Colon (tissue), 2 donors: ENCODE measurements around the gene DPEP2.
"Not testable (repeated sequence)": the region's sequence is repeated elsewhere in the genome, so short reads cannot be mapped to it uniquely, and the experiment has no call there.

Experiments
- FAIRE-seq: peaks from 2 replicates; lab custom pipeline; 2012; peaks lifted over from hg19 to GRCh38; lab: Jason Lieb, UNC
- donor health status: control.
- donor health status: control.

The DPEP2 gene

DNA sequence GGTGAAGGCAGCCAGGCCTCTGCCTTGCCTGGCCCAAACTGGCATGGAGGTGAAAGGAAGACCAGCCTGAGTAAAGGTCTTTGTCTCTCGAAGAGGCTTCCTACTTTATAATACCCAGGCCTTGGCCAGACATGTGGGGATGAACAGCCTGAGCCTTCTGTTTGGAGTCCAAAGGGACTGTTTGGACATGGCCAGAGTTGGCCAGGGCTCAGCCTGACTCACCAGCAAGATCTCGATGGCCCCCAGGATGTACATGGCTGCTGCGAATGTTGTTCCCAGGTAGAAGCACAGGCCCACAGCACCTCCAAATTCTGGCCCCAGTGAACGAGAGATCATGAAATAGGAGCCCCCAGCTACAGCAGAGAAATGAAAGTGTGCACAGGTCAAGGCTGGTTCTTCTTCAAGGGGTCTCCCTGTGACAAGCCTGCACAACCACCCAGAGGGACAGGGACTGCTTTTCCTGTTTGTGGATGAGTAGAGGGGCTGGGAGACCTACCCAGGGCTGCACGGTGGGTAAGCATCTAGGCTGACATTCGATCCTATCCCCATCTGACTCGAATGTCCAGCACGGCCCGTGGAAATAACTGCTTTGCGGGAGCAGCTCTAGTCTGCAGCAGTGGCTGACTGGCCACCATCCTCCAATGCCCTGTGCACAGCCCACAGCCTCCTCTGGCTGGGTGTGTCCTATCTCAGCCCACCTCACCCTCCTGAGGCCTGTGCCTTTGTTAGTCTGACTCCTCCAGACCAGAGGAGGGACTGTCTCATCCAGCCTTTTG is 44.7 kb downstream of the DPEP2 start:
- FAIRE-seq = no peak

DNA sequence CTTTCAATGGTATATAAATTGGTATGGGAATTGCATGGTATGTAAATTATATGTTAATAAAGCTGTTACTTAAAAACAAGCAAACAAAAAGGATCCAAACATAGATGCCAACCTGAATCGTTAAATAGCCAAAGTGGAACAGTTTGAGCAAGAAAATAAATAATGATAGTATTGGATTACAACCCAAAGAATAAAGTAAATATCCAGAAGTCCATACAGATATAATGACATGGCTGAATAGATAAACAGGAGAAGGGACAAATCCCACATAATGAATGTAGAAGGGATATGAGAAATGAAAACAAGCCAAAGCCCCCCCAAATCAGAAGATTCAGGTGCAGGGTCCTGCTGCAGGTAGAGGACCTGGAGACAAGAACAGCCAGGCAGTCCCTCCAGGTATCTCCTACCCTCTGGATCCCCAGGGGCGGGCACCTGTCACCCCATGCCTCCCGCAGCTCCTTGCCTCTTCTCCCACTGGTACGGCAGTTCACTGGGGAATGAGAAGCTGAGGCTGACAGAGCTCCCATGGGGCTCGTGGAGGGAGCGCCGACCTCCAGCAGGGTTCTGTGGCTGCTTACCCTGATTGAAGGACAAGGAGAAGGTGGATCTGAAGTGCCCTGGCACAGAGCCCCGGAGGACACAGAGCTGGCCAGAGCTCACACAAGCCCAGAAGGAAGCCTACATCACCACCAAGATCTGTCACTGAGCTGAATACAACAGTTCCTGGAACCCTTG is 45.5 kb downstream of the DPEP2 start:
- FAIRE-seq = no peak

DNA sequence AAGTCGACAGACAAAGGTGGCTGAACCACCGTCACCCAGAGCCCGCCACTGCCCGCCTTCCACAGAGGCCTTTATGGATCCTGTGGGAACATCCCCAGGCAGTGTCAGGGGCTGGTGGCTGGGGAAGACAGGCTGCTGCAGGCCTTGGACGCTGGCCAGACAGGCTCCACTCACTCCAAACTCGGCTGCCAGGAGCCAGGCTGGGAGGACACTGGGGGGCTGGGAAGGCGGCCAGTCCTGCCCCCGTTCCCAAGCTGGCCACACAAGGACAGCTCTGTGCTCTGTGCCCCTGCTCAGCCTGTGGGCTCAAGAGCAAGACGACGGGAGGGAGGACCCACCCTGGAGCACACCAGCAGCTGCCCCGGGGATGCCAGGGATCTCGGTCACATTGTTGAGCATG is 47.8 kb downstream of the DPEP2 start:
- FAIRE-seq = no peak

DNA sequence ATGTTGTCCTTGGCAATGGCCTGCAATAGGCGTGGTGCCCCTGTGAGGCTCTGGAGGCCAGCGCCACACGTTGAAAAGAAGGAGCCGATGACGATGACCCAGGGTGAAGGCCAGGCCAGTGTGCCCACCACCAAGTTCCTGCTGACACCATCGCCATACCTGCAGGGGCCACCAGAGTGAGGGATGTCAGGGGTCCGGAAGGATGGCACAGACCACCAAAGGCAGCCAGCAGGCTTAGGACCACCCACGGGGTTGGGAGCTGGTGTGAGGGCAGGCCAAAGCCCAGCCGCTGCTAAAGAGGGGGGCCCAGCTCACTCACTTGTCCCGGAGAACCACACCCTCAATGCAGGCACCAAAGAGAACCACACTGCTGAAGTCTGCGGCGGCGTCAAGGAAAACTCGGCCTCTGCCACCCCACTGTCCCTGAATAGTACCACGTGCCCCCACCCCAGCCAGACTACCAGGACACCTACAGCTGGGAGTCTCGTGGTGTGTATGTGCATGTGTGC is 48.9 kb downstream of the DPEP2 start:
- FAIRE-seq = no peak

DNA sequence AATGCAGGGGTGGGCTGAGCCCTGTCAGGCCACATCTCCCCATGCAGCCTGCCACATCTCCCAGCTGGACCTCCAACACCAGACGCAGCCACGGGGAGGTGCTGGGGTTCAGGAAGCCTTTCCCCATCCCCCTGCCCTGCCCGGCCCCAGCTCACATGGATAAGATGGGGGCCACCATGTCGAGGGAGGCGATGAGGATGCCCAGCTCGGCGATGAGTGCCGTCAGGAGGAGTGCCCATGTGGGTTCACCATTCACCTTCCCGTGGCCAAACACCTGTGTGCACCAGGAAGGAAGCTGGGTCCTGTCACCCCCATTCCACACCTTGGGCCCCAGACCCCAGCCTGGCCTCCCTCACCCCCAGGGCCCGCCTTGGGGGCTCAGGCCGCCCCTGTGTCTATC is 49.6 kb downstream of the DPEP2 start:
- FAIRE-seq = no peak

DNA sequence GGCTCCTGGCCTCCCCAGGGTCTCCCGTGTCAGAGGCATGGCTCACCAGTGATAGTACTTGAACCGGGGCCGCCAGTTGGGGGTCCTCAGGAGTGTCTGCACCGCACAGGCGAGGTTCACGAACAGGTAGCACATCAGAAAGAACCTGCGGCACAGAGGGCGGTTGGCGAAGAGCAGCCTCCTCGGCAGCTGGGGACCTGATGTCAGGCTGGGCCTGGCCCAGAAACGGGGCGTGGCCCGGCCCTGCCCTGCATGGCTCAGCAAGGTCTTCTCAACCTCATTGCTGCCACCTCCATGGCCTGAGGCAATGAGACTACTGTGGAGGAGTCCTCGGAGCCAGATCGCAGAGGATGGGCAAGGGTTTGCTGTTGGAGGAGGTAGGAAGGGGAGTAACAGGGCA is 51.3 kb downstream of the DPEP2 start:
- no peak for FAIRE-seq

DNA sequence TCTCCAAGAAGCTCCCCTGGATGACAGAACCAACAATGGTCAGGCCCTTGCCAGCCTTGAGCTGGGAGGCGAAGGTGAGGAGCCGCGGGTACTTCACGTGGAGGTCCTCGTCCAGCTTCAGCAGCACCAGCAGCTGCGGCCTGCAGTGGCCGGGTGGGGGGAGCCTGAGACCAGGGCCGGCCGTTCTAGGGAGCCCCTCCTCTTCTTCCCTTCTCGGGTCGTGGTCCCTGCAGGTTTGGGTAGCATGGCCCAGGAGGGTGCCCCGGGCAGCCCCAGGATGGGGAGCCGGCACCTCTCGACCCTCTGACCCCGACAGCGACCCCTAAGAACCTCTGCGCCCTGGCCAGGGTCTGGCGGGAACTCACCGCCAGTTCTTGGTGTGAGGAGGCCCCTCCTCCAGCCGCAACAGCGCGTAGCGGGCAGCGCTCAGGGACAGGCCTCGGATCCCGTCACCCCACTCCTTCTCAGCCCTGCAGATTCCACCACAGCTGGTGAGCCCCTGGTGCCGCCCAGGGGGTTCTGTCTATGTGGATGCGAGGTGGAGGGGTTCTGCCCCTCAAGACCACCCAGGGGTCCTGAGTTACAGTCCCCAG is 52.2 kb downstream of the DPEP2 start:
- FAIRE-seq = no peak

DNA sequence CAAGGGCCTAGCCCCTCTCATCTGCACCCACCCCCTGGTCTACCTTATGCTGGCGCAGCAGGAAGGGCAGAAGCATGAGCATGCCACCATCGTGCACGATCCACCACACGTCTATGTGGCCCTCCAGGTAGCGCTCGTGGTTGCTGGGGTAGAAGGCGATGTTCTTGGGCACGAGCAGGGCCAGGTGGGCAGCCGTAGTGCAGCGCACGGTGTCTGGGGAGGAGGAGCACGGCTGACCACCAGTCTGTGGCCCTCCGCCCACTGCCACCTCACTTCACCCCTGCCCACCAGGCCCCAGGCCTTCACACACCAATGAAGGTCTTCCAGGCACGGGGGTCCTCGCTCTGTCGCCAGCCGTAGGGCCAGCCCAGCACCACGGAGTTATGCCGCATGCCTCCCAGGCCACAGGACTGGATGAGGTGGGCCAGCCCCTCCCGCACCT is 53.1 kb downstream of the DPEP2 start:
- FAIRE-seq = no peak

DNA sequence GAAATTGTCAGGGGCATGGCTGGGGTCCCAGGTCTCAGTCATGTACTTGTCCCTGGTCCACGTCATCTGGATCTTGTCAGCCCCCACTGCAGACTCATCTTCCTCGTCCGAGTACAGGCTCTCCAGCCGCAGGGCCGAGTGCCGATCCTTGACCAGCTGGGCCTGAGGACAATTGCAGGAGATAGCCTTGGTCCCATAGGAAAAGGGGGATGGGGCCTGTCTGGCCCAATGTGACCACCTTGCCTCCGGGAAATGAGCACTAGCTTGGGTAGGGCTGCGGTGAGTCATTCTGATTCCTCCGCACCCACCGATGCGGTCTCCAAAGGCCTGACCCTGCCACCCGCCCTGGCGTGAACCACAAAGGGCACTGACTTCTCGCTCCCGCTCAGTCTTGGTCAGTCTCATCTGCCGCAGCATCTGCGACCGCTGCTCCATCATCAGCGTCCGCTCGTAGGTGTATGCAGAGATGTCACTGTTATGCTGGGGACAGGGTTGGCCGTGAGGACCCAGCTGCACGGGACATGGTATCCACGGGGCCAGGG is 53.8 kb downstream of the DPEP2 start:
- FAIRE-seq = no peak

DNA sequence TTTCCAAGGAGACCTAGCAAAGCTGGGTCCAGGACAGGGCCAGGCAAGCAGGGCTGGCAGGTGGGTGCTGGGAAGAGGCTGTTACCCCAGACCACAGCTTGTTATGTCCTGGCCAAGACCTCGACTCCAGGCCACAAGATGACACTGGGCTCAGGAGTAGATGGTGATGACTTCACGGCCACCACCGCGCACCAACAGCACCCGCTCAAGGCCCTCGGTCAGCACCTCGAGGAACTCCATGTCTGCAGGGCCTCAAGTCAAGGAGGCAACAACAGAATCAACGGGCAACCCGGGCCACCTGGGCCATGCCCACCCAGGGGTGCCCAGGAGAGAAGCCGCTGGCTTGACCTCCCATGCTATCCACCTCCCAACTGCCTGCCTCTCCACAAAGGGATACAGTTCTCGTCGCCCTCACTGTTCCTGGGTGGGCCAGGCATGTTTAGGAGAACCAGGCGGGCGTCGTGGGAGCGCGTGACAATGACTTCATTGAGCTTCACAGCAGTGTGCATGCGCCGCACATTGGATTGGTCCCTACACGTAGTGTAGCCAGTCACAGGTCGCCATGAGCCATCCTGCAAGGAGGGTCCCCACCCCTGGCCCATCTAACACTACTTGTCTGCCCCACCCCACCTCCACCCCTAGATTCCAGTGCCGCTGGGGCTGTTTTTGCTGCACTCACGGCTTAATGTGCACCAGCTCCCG is 54.4 kb downstream of the DPEP2 start:
- FAIRE-seq = no peak

DNA sequence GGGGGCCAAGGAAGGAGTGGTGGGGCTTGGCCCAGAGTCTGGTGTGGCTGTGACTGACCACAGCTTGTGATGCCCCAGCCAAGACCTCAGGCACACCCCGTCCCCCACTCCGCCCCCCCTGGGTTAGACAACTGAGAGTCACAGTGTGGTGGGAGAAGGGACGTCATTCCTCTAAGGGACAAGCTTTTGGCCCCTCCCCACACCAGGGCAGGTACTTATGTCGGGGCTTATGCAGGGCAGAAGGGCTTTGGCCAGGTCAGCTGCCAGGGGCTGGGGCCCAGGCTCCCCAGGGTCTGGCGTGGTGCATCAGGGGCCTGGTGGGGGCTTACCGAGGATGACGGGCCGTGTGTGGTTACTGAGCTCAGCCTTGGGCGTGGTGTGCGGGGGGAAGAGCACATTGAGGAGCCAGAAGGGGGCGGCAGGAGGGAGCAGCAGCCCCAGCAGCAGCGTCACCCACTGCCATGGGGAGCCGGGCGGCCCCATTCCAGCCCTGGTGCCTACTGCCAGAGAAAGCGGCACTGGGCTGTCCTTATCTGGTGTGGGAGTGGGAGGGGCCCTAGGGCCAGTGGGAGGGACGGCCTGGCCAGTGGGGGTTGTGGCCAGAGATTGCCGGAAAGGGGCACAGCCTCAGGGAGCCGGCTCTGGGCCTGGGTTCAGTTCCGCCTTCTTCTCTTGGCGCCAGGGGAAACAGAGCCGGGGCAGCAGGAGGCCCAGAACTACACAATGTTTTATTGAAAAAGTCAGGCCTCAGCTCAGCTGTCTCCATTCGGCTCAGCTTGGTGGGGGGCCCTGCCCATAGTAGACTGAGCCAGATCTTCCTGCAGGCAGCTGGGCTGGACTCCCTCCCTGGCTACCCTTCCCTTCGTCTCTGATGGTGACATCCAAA is 55.4 kb downstream of the DPEP2 start, which contains the start of gene LCAT:
LCAT (minus strand) TSS at position 502 of the 886 bp plus-strand sequence; CDS start at position 483, 19 bp downstream.
- no peak for FAIRE-seq

DNA sequence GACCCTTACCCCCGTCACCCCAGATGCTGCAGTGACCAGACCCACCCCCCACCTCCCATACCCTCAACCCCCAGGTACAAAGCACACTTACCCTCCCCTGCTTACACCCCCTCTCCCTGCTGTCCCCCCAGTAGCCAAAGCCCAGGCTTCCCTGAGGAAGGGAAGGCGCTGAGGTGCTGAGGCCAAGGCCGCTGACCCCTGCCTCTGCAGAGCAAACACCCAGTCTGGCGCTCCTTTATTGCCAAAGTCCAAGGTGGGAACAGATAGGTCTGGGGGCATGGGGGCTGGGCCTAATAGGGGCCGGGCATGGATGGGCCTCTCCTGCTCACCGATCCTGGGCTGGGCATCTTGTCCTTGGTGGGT is 56.0 kb downstream of the DPEP2 start:
- FAIRE-seq = no peak

DNA sequence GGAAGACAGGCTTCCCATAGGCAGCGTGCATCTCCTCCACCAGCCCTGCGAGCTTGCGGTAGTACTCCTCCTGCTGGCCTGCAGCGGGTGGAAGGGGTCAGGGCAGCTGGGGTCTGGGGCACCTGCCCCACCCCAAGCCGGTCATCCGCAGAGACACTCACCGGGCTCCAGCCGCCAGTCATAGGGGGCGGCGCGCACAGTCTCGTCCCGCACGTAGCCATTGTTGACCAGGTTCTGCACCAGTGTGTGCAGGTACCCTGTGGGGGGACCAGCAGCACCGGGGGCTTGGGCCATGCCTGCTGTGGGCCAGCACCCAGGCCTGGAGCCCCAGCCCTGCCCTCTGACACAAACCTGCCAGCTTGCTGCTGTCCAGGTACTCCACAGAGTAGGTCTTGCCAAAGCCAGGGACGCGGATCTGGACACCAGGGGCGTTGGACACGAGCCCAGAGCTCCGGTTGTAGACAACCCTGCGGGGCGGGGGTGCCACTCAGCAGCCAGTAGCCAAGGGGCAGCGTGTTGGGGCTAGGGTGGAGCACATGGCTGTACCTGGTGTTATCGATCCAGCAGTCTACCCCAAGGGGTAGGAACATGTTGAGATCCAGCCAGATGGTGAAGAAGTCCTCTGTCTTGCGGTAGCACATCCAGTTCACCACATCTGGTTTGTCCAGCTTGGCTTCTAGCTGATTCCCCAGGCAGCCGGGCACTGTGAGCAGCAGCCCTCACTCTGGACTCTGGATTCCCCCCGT is 56.6 kb downstream of the DPEP2 start:
- no peak for FAIRE-seq

DNA sequence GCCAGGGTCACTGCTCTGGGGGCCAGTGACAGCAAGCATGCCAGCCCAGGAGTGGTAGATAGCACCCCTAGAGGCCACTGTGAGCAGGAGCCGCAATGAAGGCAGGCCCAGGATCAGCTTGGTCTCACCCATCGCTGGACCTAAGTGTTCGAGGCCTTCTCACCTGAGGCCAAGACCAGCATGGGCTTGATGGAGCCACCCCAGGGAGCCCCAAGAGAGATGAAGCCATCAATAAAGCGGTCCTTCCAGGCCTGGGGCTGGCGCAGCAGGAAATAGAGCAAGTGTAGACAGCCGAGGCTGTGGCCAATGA is 57.1 kb downstream of the DPEP2 start:
- FAIRE-seq = no peak

DNA sequence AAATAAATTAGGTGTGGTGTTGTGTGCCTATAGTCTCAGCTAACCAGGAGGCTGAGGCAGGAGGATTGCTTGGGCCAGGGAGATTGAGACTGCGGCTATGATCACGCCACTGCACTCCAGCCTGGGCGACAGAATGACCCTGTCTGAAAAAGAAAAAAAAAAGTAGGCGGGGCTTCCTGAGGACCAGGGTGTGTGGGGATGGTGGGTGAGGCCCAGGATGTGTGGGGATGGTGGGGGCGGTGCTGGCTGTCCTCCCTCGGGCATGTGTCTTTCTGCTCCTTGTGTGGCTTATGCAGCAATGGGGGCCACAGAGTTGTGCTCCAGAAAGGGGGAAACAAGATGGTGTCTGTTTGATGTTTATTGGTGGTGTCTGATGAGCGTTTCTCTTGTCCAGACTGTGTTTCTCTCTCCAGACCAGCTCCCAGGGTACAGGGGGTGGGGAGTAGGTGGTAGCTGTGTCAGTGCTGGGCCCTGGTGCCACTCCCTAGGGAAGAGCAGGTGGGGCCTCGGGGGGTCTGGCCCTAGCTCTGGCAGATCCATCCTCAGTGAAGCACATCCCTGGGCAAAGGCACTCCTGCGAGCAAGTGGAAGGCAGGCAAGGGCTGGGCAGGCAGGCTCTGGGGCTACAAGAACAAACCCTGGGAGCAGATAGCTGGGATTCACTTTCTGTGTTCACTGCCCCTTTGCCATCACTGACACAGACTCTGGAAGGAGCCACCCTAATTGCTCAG is 57.6 kb downstream of the DPEP2 start:
- no peak for FAIRE-seq

DNA sequence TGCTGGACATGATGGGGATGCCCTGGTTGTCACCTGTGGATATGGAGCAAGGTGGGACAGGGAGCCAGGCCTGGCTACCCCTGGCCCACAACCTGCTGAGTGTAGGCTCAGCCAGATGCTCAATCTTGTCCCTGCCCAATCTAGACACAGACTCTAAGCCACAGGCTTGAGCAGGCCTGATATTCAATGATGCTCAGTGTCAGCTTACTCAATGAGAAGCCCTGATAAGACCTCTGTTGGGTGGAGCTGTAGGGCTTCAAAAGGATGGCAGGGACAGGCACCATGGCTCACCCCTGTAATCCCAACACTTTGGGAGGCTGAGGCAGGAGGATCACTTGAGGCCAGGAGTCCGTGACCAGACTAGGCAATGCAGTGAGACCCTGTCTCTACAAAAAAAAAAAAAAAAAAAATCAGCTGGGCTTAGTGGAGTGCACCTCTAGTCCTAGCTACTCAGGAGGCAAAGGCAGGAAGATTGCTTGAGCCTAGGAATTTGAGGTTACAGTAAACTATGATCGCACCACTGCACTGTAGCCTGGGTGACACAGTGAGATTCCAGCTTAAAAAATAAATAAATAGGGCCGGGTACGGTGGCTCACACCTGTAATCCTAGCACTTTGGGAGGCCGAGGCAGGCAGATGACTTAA is 58.7 kb downstream of the DPEP2 start:
- FAIRE-seq = no peak

DNA sequence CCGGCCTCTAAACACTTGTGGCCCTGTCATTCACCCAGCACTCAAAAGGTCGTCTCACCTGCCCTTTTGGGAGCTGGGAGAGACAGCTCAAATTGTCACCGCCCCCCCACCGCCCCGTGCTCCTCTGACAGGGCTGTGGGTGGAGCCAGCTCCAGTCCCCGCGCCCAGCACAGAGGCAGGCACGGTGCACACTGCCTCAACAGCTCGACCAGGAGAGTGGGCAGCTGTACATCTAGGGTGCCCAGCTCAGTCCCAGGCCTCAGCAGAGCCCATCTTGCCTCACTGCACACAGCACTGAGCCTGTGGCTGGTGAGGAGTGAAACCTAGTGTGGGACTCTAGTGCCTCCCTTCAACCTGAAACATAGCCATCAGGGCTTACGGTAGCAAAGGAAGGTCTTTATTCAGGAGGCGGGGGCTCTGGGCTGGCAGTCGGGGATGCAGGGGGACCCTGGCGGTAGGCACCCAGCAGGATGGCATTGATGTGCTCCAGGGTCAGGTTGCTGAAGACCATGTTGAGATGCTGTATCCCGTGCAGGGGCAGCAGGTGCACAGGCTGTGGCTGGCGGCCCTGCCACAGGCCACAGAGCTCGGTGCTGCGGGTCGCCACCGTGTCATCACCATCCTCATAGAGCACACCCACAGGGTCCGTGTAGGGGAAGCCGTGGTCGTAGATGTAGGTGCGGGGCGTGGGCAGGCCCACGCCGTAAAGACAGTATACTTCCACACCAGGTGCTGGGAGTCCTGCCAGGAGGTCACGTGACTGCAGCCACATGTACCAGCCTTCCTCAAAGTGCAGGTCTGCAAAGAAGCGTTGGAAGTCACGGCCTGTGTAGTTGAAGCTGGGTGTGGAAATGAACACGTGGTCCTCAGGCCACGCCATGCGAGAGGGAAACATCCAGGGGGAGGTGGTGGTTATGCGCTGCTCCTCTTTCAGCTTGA is 59.5 kb downstream of the DPEP2 start:
- no peak for FAIRE-seq

DNA sequence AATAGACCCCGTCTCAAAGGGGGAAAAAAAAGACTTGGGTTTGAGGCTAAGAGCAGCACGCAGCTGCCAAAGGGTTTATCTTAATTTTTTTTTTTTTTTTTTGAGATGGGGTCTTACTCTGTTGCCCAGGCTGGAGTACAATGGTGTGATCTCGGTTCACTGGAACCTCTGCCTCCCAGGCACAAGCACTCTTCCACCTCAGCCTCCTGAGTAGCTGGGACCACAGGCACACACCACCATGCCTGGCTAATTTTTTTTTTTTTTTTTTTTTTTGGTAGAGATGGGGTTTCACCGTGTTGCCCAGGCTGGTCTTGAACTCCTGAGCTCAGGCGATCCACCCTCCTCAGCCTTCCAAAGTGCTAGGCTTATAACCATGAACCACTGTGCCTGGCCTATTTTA is 61.6 kb downstream of the DPEP2 start:
- not testable (repeated sequence) for FAIRE-seq
